HPDE6-E6E7 (cell line): Measurements from ENCODE around the gene TFCP2.

Experiments
- DNase-seq: peaks from one replicate; pipeline ENCODE4 v3.0.0; 2011; ENCODE audit warnings: missing footprints; ENCODE audit errors: extremely low spot score

Gene TFCP2

GRCh38 chr12:51156245-51156765 lies 16.6 kb downstream of the TFCP2 start:
- DNase-seq, result no peak

- DNase-seq, result no peak
Observed at GRCh38 chr12:51152953-51153352, 20.0 kb downstream of the TFCP2 start.

GRCh38 chr12:51150777-51151176 lies 22.2 kb downstream of the TFCP2 start:
- DNase-seq, result no peak

- DNase-seq, result no peak
Observed at GRCh38 chr12:51147309-51147708, 25.6 kb downstream of the TFCP2 start.

GRCh38 chr12:51139292-51139844 lies 33.6 kb downstream of the TFCP2 start:
- no peak for DNase-seq

GRCh38 chr12:51132693-51133092 lies 40.2 kb downstream of the TFCP2 start:
- no peak for DNase-seq

- no peak for DNase-seq
Observed at GRCh38 chr12:51131745-51132521, 41.0 kb downstream of the TFCP2 start.

GRCh38 chr12:51128919-51129318 lies 44.0 kb downstream of the TFCP2 start:
- DNase-seq, result no peak

- DNase-seq, result peak; percentile 69
Observed at GRCh38 chr12:51127050-51127729, 45.7 kb downstream of the TFCP2 start.

- DNase-seq, result no peak
Observed at GRCh38 chr12:51126297-51126696, 46.6 kb downstream of the TFCP2 start.

- no peak for DNase-seq
Observed at GRCh38 chr12:51124504-51124903, 48.4 kb downstream of the TFCP2 start.

GRCh38 chr12:51122844-51123243 lies 50.1 kb downstream of the TFCP2 start:
- no peak for DNase-seq

- DNase-seq, result peak; percentile 79
Observed at GRCh38 chr12:51118706-51119105, 54.2 kb downstream of the TFCP2 start.

GRCh38 chr12:51115533-51115932 lies 57.4 kb downstream of the TFCP2 start:
- DNase-seq, result no peak

- no peak for DNase-seq
Observed at GRCh38 chr12:51108136-51108535, 64.8 kb downstream of the TFCP2 start.

GRCh38 chr12:51103977-51104376 lies 69.0 kb downstream of the TFCP2 start:
- no peak for DNase-seq

- DNase-seq, result no peak
Observed at GRCh38 chr12:51098611-51099010, 74.3 kb downstream of the TFCP2 start.

- DNase-seq, result no peak
Observed at GRCh38 chr12:51090705-51091229, 82.2 kb downstream of the TFCP2 start.

- DNase-seq, result no peak
Observed at GRCh38 chr12:51087818-51088217, 85.1 kb downstream of the TFCP2 start.

- DNase-seq, result no peak
Observed at GRCh38 chr12:51086933-51087332, 86.0 kb downstream of the TFCP2 start.

GRCh38 chr12:51085757-51086156 lies 87.2 kb downstream of the TFCP2 start:
- DNase-seq, result no peak

- peak; percentile 99 for DNase-seq
Observed at GRCh38 chr12:51083126-51083833, 89.7 kb downstream of the TFCP2 start, which contains the start of gene CSRNP2. Gene CSRNP2, minus strand, starts transcription at chr12:51083596. Its CDS starts 7,035 bp downstream, at chr12:51076561.
